ENCODE data around the gene TDRD6. TPM values are rescaled to one million over a fixed set of nuclear protein-coding genes. Genes with fewer than 3 reads are reported as not detected.

Gene TDRD6
- total RNA-seq, 1 experiment from 2014 or later, result 0.02 TPM

GRCh38 chr6:46730921-46731461 is 43.3 kb downstream of the TDRD6 start:
- no peak for DNase-seq
- no CpG with 5 or more reads among the region's 4 CpGs for WGBS (ENCODE audit: extremely low coverage, insufficient read length, low lambda C conversion rate)
- H3K9me3 Mint-ChIP-seq, result no peaks in the 10 kb centered on the region; a peak in 1 of 5 replicates

More at GRCh38 chr6:46730921-46731461, 43.3 kb downstream of the TDRD6 start:
- no peak overlapping the region for H3K56ac ChIP-seq (ENCODE audit: insufficient read length, low read depth, low read length)
- no peak overlapping the region for H3K4ac ChIP-seq (ENCODE audit: low read depth, low read length)
- no peak overlapping the region for H3K18ac ChIP-seq (ENCODE audit: insufficient read length, low read depth, low read length)
- no peak overlapping the region for H4K5ac ChIP-seq (ENCODE audit: insufficient read length, low read depth, low read length)
- H2AK5ac ChIP-seq (ENCODE audit: insufficient read length, low read length), result no peak overlapping the region
- no peak overlapping the region for H2BK12ac ChIP-seq (ENCODE audit: insufficient read length, low read depth, low read length)
- peaks cover 3% of the 10 kb centered on the region; the same call in 1 of the 2 replicates for H3K27me3 ChIP-seq (ENCODE audit: insufficient read depth, low read length)
- H3K27ac ChIP-seq (ENCODE audit: insufficient read length, low read depth, low read length), result no peak overlapping the region
- H4K20me1 ChIP-seq (ENCODE audit: control insufficient read depth, insufficient read depth, insufficient read length), result peaks cover 2% of the 10 kb centered on the region
- H3K79me1 ChIP-seq (ENCODE audit: insufficient read depth, low read depth, low read length, poor library complexity, severe bottlenecking), result no peaks in the 10 kb centered on the region
- H3K14ac ChIP-seq (ENCODE audit: insufficient read depth, low read length), result no peak overlapping the region
- H2AFZ ChIP-seq (ENCODE audit: low read length), result no peak overlapping the region
- H3K23ac ChIP-seq (ENCODE audit: insufficient read length, low read depth, low read length), result no peak overlapping the region
- H2BK15ac ChIP-seq (ENCODE audit: low read depth, low read length), result no peak overlapping the region
- no peak overlapping the region for H4K91ac ChIP-seq (ENCODE audit: insufficient read length, low read depth, low read length)
- no peak overlapping the region for H3K9ac ChIP-seq (ENCODE audit: extremely low read depth, insufficient read length, low read length)
- H3K4me1 ChIP-seq (ENCODE audit: insufficient read depth, low read length), result no peaks in the 10 kb centered on the region
- H3K4me2 ChIP-seq (ENCODE audit: insufficient read depth, insufficient read length, low read length), result no peak overlapping the region
- no peak overlapping the region for H2BK120ac ChIP-seq (ENCODE audit: low read depth, low read length, poor library complexity, severe bottlenecking)
- TF ChIP-seq CTCF (conservative IDR thresholded peaks at IDR 0.05), result no peak
- Mint-ChIP-seq H3K4me1 (peaks cover 15 to 22% of the 10 kb centered on the region in 2 experiments), H3K36me3 (ENCODE audit: insufficient read depth in 1 of 3, low read depth in 3 of 3) (no peaks in the 10 kb centered on the region), H3K27ac (no peak overlapping the region), H3K27me3 (ENCODE audit: low read depth) (peaks cover 26% of the 10 kb centered on the region), H3K4me3 (no peak overlapping the region)
- H3K9me3 ChIP-seq (ENCODE audit: control insufficient read depth, low read depth, low read length), result no peaks in the 10 kb centered on the region
- H2BK5ac ChIP-seq (ENCODE audit: insufficient read length, low read length), result no peak overlapping the region
- peaks cover 11% of the 10 kb centered on the region for H3K23me2 ChIP-seq (ENCODE audit: insufficient read length, low read depth, low read length, poor library complexity, severe bottlenecking)
- H4K8ac ChIP-seq (replicated peaks; ENCODE audit: insufficient read length, low read depth, low read length), result no peak overlapping the region
- H2BK20ac ChIP-seq (ENCODE audit: low read depth, low read length, poor library complexity, severe bottlenecking), result no peak overlapping the region
- no peak overlapping the region for H3T11ph ChIP-seq (ENCODE audit: low read length)
- no peaks in the 10 kb centered on the region for H3K79me2 ChIP-seq (ENCODE audit: insufficient read depth, low read length)
